GM12878 (cell line): ENCODE measurements around the gene TMEM236. TPM values are rescaled to one million over a fixed set of nuclear protein-coding genes. Genes with fewer than 3 reads are reported as not detected.

Source experiments
- ATAC-seq: fragments of 200-7000 bp; cut with Tn5 transposase; 3 replicates; pipeline ENCODE4 v1.9.1; 2020; ENCODE audit warnings: mild to moderate bottlenecking, moderate library complexity
- BruUV-seq: library from RNA; stranded (reverse); fragments of 400-500 nt; replicated peaks from 2 replicates; lab custom pipeline; 2021; lab: Mats Ljungman, UMichigan
- CTCF ChIA-PET: fragments of 300-600 bp; sonication (Branson Sonifier 250); formaldehyde crosslinking; extraction: SDS; loops from one replicate; lab custom pipeline; 2021; ENCODE audit warnings: inconsistent platforms; lab: Yijun Ruan, JAX
- POLR2A ChIA-PET: fragments of 350-600 bp; formaldehyde crosslinking; extraction: SDS; loops from one replicate; lab custom pipeline; 2021; ENCODE audit warnings: inconsistent platforms; lab: Charles Lee
- RAD21 ChIA-PET: fragments of 300-600 bp; sonication (Branson Sonifier 250); formaldehyde crosslinking; loops from one replicate; lab custom pipeline; 2023; ENCODE audit warnings: antibody characterized with exemption; ENCODE audit not compliant: unreplicated experiment; lab: Charles Lee
- SMC1A ChIA-PET: fragments of 300-600 bp; sonication (Branson Sonifier 250); formaldehyde crosslinking; loops from one replicate; lab custom pipeline; 2023; ENCODE audit not compliant: unreplicated experiment, uncharacterized antibody; lab: Charles Lee
- DNase-seq: peaks from one replicate; pipeline ENCODE4 v3.0.0-alpha.2; 2011; ENCODE audit warnings: low read depth, low spot score
- FAIRE-seq: peaks from 3 replicates; lab custom pipeline; 2011; peaks lifted over from hg19 to GRCh38; lab: Jason Lieb, UNC
- H2AFZ ChIP-seq: 2 replicates; pipeline ENCODE4 v1.6.0; 2011; ENCODE audit warnings: low read depth, low read length, control low read depth; ENCODE audit not compliant: control insufficient read depth
- H3K27ac ChIP-seq: 2 replicates; pipeline ENCODE4 v1.5.1; 2011; ENCODE audit warnings: control low read depth; ENCODE audit not compliant: control insufficient read depth, insufficient read depth
- H3K27me3 ChIP-seq, 2 experiments: replicated peaks in 1 of 2; 2 replicates each; pipeline versions ENCODE4 v1.6.0 to v1.6.1; 2011; ENCODE audit warnings: low read length in 1 of 2; ENCODE audit not compliant: control insufficient read depth in 2 of 2, insufficient read depth in 2 of 2
- H3K36me3 ChIP-seq, 2 experiments: 2 replicates each; pipeline ENCODE4 v1.5.1; 2011; ENCODE audit warnings: low read length in 1 of 2; ENCODE audit not compliant: control insufficient read depth in 2 of 2, insufficient read depth in 2 of 2
- H3K4me1 ChIP-seq: 2 replicates; pipeline ENCODE4 v1.6.1; 2011; ENCODE audit warnings: mild to moderate bottlenecking, low read length, moderate library complexity, mixed read lengths; ENCODE audit not compliant: control insufficient read depth, insufficient read depth
- H3K4me2 ChIP-seq: 2 replicates; pipeline ENCODE4 v1.6.0; 2011; ENCODE audit warnings: control low read depth; ENCODE audit not compliant: control insufficient read depth, insufficient read depth
- H3K4me3 ChIP-seq: fragments of 200-600 bp; sonication (generic); 2 replicates; pipeline ENCODE4 v1.5.1; 2016
- H3K79me2 ChIP-seq: 2 replicates; pipeline ENCODE4 v1.6.0; 2011; ENCODE audit warnings: low read length; ENCODE audit not compliant: control insufficient read depth, insufficient read depth
- H3K9ac ChIP-seq: 2 replicates; pipeline ENCODE4 v1.8.0; 2011; ENCODE audit warnings: low read length, control low read depth, mixed read lengths; ENCODE audit not compliant: control insufficient read depth, insufficient read depth
- H3K9me3 ChIP-seq: replicated peaks from 3 replicates; pipeline ENCODE4 v1.5.1; 2011; ENCODE audit warnings: mild to moderate bottlenecking, low read length; ENCODE audit not compliant: control insufficient read depth, insufficient read depth
- H4K20me1 ChIP-seq: 2 replicates; pipeline ENCODE4 v1.6.0; 2011; ENCODE audit not compliant: control insufficient read depth, insufficient read depth
- BCL3 ChIP-seq: IDR thresholded peaks from 2 replicates; pipeline ENCODE4 v1.6.1; 2011; ENCODE audit warnings: borderline replicate concordance, low read depth, mild to moderate bottlenecking, moderate library complexity, low read length; ENCODE audit not compliant: insufficient read depth, poor library complexity, severe bottlenecking
- CEBPZ ChIP-seq: fragments of 150-350 bp; IDR thresholded peaks from 2 replicates; pipeline ENCODE4 v1.6.1; 2016; ENCODE audit warnings: low read depth, low read length
- IRF3 ChIP-seq: fragments of 450-650 bp; IDR thresholded peaks from 2 replicates; pipeline ENCODE4 v1.6.1; 2014; ENCODE audit warnings: mild to moderate bottlenecking
- JUNB ChIP-seq: IDR thresholded peaks from 2 replicates; pipeline ENCODE4 v1.6.1; 2016; ENCODE audit warnings: antibody characterized with exemption, mild to moderate bottlenecking
- LARP7 ChIP-seq: fragments of 450-650 bp; IDR thresholded peaks from 2 replicates; pipeline ENCODE4 v1.6.1; 2017; ENCODE audit warnings: mild to moderate bottlenecking
- NR2F1 ChIP-seq: fragments of 450-650 bp; conservative IDR thresholded peaks from 2 replicates; pipeline ENCODE4 v1.6.1; 2017; ENCODE audit warnings: mild to moderate bottlenecking
- RELB ChIP-seq: fragments of 450-650 bp; IDR thresholded peaks from 2 replicates; pipeline ENCODE4 v1.6.1; 2017; ENCODE audit warnings: low read depth, mild to moderate bottlenecking, moderate library complexity
- REST ChIP-seq: IDR thresholded peaks from 2 replicates; pipeline ENCODE4 v1.6.1; 2012; ENCODE audit warnings: mild to moderate bottlenecking, low read depth, low read length
- SMARCA5 ChIP-seq: fragments of 450-650 bp; IDR thresholded peaks from 2 replicates; pipeline ENCODE4 v1.6.1; 2017; ENCODE audit warnings: mild to moderate bottlenecking
- SUPT20H ChIP-seq: IDR thresholded peaks from 2 replicates; pipeline ENCODE4 v1.6.1; 2011; ENCODE audit warnings: low read depth, mild to moderate bottlenecking, low read length, moderate library complexity, borderline replicate concordance; ENCODE audit not compliant: control insufficient read depth
- YY1 ChIP-seq: IDR thresholded peaks from 2 replicates; pipeline ENCODE4 v1.6.1; 2011; ENCODE audit warnings: low read depth, mild to moderate bottlenecking, low read length
- WGBS: methylation state at CpG from one replicate; pipeline ENCODE4 v1.1.6; 2016; ENCODE audit warnings: low lambda C conversion rate; ENCODE audit not compliant: insufficient replicate concordance, insufficient coverage; ENCODE audit errors: missing lambda C conversion rate; 5-methylcytosine and 5-hydroxymethylcytosine counted together
- in situ Hi-C: fragments of 300-500 bp; cut with MboI; formaldehyde crosslinking; loops from 9 replicates; pipeline ENCODE4 v1.14.3; 2018; ENCODE audit warnings: mixed read lengths
- intact Hi-C: fragments of 100-400 bp; cut with micrococcal nuclease; formaldehyde crosslinking; loops from one replicate; pipeline ENCODE4 v1.14.2; 2022; ENCODE audit not compliant: unreplicated experiment
- polyA plus RNA-seq, 11 experiments: library from polyadenylated mRNA; depleted of rRNA in 4 of 11; unstranded in 6 of 11; stranded (reverse) in 5 of 11; fragments of >200 nt; fragmentation: Nextera tagmentation in 4 of 11; fragmentation: Illumina TruSeq in 1 of 11; extraction: Ambion mirVana in 4 of 11; extraction: Trizol in 1 of 11; gene quantifications; 1 replicate in 1 of 11; 2 replicates in 10 of 11; pipeline versions ENCODE4 v1.2.1 to v1.2.3, GENCODE V29; 2011 to 2016; ENCODE audit warnings: inconsistent platforms in 2 of 11, missing spikeins in 2 of 11, low read depth in 1 of 11
- total RNA-seq, 4 experiments: library from RNA; depleted of rRNA in 3 of 4; stranded (reverse); fragments of >200 nt in 3 of 4; fragmentation: Illumina TruSeq in 1 of 4; extraction: Trizol in 1 of 4; gene quantifications; 2 replicates each; pipeline versions ENCODE4 v1.2.1 to v1.2.3, GENCODE V29; 2013 to 2021

Gene TMEM236
- total and polyA plus RNA-seq, 10 of the 15 experiments (the other 5 are each of a cell fraction or from before 2014, with no cell fraction given): 0.03 TPM; not detected in 9

- TF ChIP-seq REST: no peak
- no peak for TF ChIP-seq RELB
- TF ChIP-seq NR2F1: no peak
Measured at GRCh38 chr10:17758896-17759295, 6.9 kb downstream of the TMEM236 start (continued).

- DNase-seq: no peak
- Histone ChIP-seq H3K27me3 (no peaks in the 10 kb centered on the region; a peak in 1 of 4 replicates), H3K36me3 (no peaks in the 10 kb centered on the region), H3K79me2 (no peaks in the 10 kb centered on the region), H3K4me3 (no peak overlapping the region), H4K20me1 (no peaks in the 10 kb centered on the region), H2AFZ (no peak overlapping the region), H3K9ac (no peak overlapping the region), H3K27ac (no peak overlapping the region), H3K4me2 (no peak overlapping the region), H3K4me1 (no peaks in the 10 kb centered on the region), H3K9me3 (no peaks in the 10 kb centered on the region)
- no TSS peak for BruUV-seq
- 28% methylated on average over 4 of the region's 4 CpGs for WGBS
- SMC1A ChIA-PET: interaction anchor here (0.7 kb wide), 1 partner anchor 114 kb away, joined by 3 read pairs; no protein-coding TSS in a partner anchor
- in situ Hi-C loops (no loop called here), intact Hi-C loops (no loop called here)
- RAD21 ChIA-PET: no interaction called here
- FAIRE-seq: no peak
- POLR2A ChIA-PET: no interaction called here
- no peak for ATAC-seq
- CTCF ChIA-PET: no interaction called here
- TF ChIP-seq IRF3 (no peak), SMARCA5 (no peak), LARP7 (no peak), SUPT20H (no peak), BCL3 (no peak), CEBPZ (no peak), YY1 (no peak), JUNB (no peak)
Measured at GRCh38 chr10:17764142-17764541, 12.1 kb downstream of the TMEM236 start.
